HEK293 (cell line): ENCODE results near the gene TRIM24.

Experiments used
- GLIS2 ChIP-seq: fragments of 450-650 bp; formaldehyde crosslinking; IDR thresholded peaks from 2 replicates; pipeline ENCODE4 v1.5.1; 2016; ENCODE audit warnings: missing biosample characterization, missing genetic modification characterization
- HIC1 ChIP-seq: fragments of 450-650 bp; formaldehyde crosslinking; IDR thresholded peaks from 2 replicates; pipeline ENCODE4 v1.5.1; 2016; ENCODE audit warnings: missing biosample characterization, missing genetic modification characterization
- ZNF138 ChIP-seq: fragments of 450-650 bp; formaldehyde crosslinking; IDR thresholded peaks from 2 replicates; pipeline ENCODE4 v1.5.1; 2016; ENCODE audit warnings: missing biosample characterization, missing genetic modification characterization, borderline replicate concordance
- ZNF530 ChIP-seq: fragments of 450-650 bp; formaldehyde crosslinking; IDR thresholded peaks from 2 replicates; pipeline ENCODE4 v1.5.1; 2016; ENCODE audit warnings: low read depth, missing biosample characterization, missing genetic modification characterization
- TF ChIP-seq, protein P1 (sequence below): fragments of 450-650 bp; formaldehyde crosslinking; IDR thresholded peaks from 2 replicates; pipeline ENCODE4 v1.5.1; 2016; ENCODE audit warnings: missing biosample characterization, missing genetic modification characterization

GRCh38 chr7:138616085-138616484 lies 156.0 kb downstream of the TRIM24 start:
- TF ChIP-seq, protein P1, sequence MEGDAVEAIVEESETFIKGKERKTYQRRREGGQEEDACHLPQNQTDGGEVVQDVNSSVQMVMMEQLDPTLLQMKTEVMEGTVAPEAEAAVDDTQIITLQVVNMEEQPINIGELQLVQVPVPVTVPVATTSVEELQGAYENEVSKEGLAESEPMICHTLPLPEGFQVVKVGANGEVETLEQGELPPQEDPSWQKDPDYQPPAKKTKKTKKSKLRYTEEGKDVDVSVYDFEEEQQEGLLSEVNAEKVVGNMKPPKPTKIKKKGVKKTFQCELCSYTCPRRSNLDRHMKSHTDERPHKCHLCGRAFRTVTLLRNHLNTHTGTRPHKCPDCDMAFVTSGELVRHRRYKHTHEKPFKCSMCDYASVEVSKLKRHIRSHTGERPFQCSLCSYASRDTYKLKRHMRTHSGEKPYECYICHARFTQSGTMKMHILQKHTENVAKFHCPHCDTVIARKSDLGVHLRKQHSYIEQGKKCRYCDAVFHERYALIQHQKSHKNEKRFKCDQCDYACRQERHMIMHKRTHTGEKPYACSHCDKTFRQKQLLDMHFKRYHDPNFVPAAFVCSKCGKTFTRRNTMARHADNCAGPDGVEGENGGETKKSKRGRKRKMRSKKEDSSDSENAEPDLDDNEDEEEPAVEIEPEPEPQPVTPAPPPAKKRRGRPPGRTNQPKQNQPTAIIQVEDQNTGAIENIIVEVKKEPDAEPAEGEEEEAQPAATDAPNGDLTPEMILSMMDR (tag by site-specific recombination): no peak
- TF ChIP-seq HIC1 (tag by site-specific recombination) (no peak), ZNF530 (tag by site-specific recombination) (no peak), GLIS2 (tag by site-specific recombination) (no peak), ZNF138 (tag by site-specific recombination) (no peak)
